ENCODE measurements around the gene SH2D3A.

SH2D3A gene

DNA sequence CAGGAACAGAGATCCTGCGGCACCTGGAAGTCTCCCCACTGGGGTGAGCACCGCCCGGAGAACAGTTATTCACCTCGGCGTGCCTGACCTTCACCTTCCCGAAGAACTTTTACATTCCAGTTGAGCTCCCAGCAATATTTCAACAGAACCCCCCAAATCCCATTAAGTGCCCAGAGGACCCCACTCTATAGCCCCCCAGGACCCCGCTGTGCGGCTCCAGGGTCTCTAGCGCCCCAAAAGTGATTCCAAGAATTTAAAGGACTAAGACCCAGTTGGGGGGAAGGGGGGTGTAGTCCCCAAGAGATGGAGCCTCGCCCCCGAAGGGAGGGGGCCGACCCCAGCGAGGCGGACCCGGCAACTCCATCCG, 30.3 kb downstream of the SH2D3A start:
- peak in 1 of 4 experiments; percentile 44 for DNase-seq

DNA sequence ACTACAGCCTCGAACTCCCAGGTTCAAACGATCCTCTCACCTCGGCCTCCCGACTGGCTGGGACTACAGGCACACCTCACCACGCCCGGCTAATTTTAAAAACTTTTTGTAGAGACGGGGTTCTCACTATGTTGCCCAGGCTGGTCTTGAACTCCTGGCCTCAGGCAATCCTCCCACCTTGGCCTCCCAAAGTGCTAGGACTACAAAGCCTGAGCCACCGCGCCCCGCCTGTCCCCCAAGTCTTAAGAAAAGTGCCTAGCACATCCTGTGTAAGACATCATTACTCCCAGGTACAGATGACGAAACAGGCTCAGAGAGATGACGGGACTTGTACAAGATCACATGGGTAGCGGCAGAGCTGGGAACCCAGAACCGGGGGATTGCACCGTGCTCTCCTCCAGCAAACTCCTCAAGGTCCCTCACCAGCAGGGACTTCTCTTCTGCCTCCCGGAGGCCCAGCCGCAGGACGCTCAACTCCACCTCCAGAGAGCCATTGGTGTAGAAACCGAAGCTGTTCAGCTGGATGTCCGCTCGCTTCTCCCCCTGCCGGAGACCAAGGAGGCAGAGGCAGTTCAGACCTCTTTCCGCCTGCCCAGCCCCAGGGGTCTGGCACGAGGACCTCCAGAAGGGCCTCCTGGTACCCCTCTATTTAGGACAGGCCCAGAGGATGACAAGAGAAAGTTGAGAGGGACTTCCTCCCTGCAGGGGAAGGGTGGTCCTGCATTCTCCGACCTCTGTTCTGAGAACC, 30.9 kb downstream of the SH2D3A start:
- peak in 3 of 4 experiments; percentile 13 to 47 (median 29) for DNase-seq

DNA sequence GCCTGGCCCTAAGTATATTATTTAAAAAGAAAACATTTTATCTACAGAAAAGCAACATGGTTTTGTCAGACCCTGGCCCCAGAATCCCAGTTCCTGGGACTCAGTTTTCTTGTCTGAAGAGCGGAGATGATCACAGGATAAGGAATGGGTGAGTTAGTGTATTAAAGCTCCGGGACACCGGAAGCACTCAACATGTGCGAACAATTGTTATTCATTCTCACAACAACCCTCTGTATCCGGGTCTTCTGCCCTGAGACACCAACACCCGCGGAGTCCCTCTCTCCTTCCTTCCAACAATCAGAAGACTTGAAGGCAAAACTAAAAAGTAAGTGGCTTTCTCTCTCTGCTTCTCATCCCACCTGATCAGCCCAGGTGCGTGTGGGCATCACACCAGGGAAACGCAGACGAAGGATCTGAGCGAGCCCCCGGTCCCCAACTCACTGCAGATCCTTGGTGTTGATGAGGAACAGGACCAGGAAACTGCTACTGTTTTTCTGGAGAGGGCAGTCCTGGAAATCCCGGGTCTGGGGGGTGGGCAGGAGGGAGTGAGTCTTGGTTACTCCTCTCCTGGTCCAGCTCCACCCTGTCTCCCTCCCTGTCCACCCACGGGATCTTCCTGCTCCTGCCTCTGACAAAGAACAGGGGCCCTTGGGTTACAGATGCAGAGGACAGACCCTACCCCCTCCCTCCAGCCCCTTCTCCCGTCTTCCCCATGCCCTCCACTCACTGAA, 31.9 kb downstream of the SH2D3A start:
- DNase-seq = no peak

DNA sequence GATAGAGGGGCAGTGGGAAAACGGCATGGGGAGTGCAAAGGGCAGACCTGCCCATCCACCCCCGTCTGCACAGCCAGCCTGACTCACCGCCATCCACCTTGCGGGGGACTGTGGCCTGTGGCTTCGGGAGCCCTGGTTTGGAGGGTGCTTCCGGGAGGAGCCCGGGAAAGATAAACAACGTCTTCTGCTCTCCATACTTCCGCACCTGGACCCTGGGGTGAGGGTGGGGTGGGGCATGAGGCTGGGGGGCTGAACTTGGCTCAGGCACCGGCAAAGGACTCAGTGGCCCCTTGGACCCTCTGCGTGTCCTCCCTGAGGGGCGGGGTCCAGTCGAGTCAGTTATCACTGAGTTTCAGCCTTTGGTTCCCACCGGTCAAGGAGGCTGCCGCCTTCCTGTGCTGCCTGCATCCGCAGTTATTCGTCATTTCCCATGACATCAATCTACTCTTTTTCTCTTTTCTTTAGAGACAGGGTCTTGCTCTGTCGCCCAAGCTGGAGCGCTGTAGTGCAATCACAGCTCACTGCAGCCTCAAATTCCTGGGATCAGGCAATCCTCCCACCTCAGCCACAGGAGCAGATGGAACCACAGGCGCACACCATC, 33.0 kb downstream of the SH2D3A start:
- DNase-seq = no peak

DNA sequence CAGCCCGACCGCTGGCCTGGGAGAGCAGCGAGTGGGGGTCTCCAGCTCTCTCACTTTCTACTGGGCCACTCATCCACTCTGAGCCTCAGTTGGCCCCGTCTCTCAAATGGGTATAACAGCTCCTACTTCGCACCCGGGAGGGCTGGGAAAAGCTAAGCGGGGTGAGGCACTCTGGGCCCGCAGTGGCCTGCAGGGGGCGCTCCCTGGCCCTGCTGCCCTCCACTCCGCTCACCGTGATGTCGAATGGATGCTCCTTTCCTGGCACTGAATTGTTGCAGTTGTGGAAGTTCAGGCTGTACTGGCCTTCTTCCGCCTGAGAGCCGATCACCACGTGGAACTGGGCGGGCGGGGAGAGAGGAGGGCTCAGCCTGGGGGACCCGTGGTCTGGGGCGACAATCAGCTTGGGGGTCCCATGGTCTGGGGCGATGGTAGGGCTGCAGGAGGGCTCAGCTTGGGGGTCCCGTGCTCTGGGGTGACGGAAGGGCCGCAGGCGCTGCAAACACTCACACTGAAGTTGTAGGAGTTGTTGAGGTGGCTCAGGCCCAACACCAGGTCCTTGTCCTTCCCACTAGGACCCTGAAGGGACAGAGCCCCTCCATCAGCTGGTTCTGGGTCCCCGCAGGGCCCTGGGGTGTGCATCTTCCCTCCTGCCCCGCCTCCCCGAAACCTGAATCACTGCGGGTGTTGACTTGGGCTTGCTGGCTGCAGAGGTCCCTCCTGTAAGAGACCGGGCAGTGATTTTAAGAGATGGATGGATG, 33.7 kb downstream of the SH2D3A start:
- no peak for DNase-seq

DNA sequence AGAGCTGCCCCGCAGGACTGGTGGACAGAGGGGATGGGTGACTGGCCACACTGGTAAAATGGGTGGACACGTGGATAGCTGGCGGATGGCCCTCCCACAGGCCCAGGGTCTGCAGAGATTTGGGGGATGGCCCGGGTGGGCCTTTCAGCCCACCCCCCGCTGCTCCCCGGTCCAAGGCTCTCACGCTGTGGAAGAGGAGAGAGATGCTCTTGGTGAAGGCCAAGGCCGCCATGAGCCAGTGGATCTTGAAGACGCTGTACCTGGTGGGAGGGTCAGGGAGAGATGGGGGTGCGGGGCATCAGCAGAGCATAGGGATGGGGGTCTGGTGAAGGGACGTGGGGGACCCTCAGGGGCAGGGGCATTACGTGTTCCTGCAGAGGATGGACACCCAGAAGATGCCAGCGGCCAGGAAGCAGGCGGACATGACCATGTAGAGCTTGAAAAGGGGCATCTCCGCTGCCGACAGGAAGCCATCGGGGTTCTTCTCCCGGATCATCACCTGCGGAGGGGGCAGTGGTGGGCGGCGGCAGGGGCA, 34.4 kb downstream of the SH2D3A start:
- DNase-seq = no peak

DNA sequence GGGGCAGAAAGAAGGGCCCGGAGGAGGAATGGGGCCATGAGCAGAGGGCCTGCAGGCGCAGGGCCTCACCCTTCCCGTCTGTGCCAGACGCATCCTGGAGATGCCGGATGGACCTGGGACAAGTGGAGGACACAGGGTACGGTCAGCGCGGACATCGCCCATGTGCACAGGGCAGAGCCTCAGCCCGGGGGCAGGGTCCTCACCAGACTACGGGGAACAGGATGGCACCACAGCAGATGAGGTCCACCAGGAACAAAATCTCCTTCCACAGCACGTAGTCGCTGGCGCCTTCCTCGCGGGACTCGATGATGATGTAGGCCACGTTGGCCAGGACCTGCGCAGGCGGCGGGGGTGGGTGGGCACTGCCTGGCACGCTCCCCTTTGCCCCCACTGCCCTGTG, 35.4 kb downstream of the SH2D3A start:
- DNase-seq = no peak

DNA sequence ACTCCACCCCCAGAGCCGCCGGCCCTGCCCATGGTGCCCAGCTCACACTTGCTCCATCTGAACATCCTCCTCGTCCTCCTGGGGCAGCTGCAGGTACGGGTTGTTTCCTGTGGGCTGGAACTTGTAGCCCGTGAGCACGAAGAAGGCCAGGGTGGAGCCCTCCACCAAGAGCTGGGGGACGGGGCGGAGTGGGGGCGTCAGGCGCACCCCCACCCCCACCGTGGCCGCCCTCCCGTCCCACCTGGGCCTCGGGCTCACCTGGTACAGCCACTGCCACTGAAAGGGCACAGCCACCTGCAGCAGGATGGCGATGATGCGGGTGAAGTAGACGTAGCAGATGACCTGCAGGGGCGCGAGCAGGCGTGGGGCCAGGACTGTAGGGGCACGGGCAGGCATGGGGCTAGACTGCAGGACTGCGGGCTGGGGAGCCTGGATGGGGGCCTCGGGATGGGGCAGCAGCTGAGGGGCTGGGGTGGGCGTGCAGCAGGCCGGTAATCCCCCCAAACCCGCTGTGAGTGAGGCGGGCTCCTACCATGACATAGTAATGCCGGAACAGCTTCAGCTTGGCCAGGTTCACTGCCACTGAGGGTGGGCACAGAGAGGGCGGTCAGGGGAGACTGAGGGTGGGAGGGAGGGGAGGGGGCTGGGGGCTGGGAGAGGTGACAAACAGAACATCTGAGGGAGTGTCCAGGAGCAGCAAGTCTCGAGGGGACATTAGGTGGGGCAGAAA, 36.1 kb downstream of the SH2D3A start:
- no peak for DNase-seq

DNA sequence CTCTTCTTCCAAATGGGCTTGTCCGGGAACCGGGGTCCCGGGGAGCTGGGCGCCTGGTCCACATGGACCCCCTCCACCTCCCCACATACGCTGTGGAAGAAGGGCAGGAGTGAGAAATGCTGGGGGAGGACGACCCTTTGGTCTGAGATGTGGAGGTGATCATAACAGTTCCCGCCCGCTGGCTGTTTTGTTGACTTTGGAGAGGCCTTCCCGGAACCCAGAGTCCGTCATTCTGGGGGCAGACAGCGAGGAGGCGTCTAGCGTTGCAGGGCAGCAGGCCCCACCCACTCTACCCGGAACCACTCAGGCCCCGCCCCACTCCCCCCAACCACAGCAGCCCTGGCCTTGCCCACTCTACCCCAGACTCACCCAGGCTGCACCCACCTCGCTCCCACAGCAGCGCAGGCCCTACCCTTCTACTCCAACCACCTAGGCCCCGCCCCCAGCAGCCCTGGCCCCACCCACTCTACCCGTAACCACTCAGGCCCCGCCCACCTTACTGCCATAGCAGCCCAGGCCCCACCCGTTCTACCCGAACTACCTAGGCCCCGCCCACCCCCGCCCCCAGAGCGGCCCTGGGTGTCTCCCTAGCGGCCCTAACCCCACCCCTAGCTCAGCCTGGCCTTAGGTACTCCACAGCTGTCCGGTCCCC, 37.0 kb downstream of the SH2D3A start:
- DNase-seq = no peak

DNA sequence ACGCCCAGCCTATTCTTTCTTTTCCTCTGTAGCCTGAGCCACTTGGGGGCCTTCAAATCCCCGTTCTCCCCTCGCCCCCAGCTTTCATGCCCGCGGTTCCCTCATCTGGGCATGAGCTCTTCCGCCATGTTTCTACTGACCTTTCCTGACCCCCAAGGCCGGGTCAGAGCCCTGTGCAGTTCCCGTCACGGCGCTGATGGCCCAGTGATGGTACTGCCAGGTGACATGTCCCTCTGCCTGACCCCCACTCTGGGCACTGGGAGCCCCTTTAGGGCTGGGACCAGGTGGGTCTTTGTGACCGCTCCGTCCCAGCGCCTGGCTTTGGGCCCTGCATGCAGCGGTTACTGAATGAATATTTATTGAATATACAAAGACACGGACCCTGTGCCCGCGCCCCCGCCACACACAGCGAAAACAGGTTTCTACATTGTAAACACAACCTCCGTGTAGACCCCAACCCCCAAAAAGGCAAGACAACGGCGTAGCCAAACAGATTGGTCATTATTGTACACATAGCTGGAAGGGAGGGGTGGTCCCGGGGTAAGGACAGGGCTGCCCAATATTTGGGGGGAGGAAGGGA, 37.6 kb downstream of the SH2D3A start:
- no peak for DNase-seq

DNA sequence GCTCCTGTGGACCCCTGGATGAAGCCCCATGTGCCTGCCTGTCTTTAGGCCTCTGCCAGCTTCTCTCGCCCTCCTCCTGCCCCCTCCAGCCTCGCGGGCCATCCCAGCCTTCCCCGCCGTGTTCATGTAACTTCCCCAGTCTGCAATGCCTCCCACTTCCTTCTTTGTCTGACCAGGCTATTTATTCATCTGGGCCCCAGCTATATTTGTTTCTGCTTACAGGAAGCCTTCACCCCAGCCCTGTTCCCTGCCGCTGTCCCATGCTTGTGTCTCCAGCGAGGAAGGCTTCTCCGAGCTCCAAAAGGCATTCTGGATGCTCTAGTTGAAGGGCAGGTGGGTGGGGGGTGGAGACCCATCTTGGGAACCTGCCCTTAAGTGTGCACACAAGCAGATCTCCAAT, 38.9 kb downstream of the SH2D3A start:
- DNase-seq = no peak

DNA sequence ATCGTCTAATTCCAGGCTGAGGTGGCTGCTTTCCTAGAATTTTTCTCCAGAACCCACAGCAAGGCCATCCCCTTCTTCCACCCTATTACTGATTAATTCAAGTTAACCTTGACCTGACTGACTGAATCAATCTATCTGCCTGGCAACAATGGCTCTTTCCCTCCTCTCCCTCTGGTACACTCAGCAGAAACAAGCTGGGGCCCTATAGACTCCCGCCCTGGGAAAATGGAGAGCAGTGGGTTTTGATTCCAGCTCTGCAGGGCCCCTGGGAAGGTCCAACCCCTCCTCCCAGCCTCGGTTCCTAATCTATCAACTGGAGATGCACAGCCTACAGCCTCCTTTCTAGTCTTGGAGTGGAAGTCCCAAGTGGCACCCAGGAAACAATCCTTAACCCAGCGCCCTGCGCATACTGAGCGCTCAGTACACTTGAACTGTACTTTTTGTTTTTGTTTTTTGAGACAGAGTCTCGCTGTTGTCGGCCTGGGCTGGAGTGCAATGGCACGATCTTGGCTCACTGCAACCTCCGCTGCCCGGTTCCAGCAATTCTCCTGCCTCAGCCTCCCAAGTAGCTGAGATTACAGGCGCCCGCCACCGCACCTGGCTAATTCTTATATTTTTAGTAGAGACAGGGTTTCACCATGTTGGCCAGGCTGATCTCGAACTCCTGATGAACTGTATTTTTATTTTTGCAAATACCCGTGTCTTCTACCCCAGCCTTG, 41.6 kb downstream of the SH2D3A start:
- DNase-seq = no peak

DNA sequence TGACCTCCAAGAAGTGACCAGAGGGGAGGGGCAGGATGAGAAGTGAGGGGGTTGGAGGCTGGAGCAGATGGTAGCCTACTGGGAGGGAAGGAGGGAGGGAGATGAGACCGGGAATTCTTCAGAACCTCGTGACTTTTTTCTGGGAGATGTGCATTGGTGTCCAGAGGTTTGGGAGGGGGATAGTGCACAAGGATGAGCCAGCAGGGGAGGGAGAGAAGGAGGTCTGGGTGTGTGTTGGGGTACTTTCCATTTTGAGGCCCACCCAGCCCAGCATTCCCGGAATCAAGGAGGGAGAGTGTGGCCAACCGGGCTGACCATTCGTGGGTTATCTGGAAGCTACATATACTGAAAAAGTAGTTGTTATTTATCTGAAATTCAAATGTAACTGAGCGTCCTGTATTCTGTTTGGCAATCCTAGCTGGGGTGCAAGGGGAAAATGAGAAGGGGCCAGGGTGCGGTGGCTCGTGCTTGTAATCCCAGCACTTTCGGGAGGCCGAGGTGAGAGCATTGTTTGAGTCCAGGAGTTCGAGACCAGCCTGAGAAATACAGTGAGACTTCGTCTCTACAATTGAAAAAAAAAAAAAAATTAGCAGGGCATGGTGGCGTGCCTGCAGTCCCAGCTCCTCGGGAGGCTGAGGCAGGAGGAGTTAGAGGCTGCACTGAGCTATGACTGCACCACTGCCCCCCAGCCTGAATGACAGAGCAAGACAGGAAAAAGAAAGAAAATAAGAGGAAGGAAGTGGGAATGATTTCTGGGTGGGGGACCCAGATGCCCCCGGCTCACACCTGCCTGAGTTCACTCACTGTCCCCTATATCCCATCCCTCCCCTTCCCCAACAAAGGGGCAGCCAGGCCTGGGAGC, 42.4 kb downstream of the SH2D3A start:
- no peak for DNase-seq

DNA sequence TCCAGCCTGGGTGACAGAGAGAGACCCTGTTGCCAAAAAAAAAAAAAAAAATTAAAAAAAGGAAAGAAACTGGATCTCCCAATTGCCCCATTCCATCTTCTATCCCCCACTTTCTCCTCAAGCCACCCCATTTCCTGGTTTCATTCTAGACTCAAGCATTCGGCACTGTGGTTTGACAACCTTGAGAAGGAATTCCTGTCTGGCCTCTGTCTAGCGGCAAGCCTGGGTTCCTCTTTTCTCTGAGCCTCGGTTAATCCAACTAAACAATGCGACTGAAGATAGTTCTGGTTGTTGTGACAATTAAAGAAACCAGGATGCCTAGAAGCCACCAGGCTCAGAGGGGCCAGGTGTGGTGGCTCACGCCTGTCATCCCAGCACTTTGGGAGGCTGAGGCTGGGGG, 43.5 kb downstream of the SH2D3A start:
- DNase-seq = no peak

DNA sequence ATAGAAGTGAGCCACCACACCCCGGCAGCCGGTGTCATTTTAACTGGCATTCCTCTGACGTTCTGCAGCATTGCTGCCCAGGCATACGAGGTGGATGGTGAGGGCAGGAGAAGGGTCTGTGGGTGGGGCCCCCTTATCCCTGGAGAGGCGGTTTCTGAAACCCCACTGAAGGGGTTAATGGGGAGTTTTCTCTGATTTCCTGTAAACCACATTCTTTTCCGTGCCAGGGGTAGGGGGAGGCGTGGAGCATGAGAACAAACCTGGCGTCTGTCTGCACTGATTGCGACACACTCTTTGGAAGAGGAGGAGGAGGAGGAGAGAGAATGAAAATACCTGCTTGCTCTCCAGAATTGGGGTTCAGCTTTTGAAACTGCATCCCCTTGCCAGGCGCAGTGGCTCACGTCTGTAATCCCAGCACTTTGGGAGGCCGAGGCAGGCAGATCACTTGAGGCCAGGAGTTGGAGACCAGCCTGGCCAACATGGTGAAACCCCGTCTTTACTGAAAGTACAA, 44.1 kb downstream of the SH2D3A start:
- no peak for DNase-seq

DNA sequence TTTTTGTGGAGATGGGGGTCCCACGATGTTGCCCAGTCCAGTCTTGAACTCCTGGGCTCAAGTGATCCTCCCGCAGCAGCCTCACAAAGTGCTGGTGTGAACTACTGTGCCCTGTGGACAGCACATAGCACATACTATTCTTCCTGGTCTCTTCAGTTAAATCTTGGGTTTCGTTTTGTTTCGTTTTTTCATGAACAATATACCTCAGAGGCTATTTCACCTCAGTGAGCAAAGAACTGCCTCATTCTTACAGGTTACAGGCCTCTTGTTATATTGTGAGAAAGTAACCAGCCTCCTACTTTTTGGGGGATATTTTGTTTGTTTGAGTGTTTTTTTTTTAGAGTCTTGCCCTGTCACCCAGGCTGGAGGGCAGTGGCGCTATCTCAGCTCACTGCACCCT, 45.5 kb downstream of the SH2D3A start:
- no peak for DNase-seq

DNA sequence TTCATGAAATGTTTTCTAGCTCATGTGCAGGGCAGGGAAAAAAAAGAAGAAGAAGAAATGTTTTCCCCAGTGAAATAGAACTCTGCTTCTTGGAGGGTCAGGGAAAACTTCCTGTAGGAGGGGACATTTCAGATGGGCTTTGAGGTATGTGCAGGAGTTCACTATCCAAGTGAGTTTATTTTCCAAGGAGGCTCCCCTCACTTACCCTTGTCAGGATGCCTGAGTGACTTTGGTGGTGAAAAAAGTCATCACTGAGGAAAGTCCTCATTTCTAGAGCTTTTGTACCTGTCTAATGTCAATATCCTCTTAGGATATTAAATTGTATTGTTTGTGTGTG, 46.1 kb downstream of the SH2D3A start:
- no peak for DNase-seq

DNA sequence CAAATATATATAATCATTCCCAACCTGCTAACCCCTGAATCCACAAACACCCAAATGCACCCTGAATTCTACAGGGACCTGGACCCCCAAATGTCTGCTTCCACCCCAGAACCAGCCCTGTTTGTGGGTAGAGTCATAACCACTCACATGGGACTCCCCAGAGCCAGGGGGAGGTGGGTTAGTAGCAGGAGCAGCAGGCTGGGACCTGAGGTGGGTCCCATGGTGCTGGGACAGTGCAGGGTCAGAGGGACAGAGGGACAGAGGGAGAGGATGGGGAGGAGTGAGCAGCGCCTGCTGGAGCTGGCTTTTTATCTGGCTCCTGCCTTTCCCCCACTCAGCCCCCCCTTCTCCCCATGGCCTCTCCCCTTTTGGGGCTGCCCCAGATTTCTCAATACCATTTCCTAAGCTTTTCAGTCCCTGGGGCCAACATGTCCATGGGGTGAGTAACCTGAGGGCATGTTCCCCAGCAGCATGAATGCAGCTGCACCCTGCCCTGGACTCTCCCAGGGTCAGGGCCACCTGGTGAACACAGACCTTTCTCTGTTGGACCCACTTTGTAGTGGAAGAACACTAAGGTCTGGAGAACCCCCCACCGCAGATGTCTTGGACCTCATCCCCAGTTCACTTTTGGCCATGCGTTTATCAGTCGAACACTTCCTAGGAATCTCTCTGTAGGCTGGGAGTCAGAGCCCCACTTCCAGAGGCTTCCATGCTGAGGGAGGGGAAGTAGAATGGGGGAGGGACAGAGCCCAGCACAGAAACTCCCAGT, 46.7 kb downstream of the SH2D3A start, which contains the start of gene C3:
Gene C3, minus strand, starts transcription at position 282 of the 769 bp plus-strand sequence. Its CDS starts 61 bp downstream, at position 221.
- DNase-seq = no peak

DNA sequence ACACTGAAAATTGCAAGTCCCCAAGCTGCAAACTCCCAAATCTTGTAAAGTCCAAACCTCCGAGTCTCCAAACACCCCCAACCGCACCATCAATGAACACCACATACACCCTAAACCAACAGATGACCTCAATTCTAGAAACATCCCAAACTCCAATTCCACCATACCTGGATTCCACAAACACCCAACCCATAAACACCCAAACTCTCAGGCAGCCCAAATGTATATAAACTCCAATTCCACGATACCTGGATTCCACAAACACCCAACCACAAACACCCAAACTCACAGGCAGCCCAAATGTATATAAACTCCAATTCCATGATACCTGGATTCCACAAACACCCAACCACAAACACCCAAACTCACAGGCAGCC, 47.3 kb downstream of the SH2D3A start:
- no peak for DNase-seq

All from activated naive CD4-positive, alpha-beta T cell (primary cell).